ENCODE data around the gene MAFG. TPM values are rescaled to one million over a fixed set of nuclear protein-coding genes. Genes with fewer than 3 reads are reported as not detected.

MAFG gene
- total and polyA plus RNA-seq, 2 donors (not counting 3 experiments of a cell fraction or from before 2014, with no cell fraction given), result 27.6 to 35.0 TPM

DNA sequence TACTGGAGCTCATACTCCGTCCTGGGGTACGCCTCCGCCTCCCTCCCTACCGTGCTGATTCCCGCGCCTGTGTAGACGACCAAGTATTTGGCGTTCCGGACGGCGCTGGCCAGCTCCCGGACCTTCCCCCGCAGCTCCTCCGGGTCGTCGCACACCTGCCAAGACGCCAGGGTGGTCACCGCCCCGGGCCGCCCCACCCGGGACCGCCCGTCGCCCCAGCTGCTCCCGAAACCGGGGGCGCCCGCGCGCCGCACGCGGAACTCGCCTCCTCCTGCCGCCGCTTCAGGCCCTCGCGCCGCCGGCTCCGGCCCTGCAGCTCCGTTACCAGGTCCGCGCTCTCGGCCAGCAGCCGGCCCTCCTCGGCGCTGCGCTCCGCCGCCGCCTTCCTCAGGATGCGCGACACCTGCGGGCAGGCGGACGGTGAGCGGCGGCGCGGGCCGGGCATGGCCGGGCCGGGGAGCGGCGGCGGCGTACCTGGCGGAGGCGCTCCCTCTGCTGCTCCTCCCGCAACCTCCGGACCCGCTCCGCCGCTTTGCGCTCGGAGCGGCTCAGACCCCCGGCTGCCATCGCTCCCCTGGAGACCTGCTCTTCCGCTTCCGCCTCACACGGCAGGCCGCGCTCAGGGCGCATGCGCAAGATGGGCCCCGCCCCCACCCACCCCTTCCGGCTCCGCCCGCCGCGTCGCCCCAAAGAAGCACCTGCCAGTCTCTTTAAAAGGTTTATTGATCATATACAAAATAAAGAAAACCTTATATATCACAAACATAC is 9.8 kb downstream of the MAFG start, which contains the start of gene SIRT7:
SIRT7 (minus strand) TSS at position 612 of the 768 bp plus-strand sequence; CDS start at position 567, 45 bp downstream.
- intact Hi-C loops (cut with micrococcal nuclease), result no loop called here
- Histone ChIP-seq H3K9ac (replicated peaks; ENCODE audit: extremely low read depth, insufficient read depth, low read length) (peak within 1 kb of the TSS; percentile 57), H3K4me1 (ENCODE audit: control insufficient read depth, extremely low read depth, insufficient read depth, low read length) (peaks cover 7% of the 10 kb centered on the region), H3K27me3 (ENCODE audit: control insufficient read depth in 2 of 2, insufficient read depth in 2 of 2, low read length in 2 of 2) (no peaks in the 10 kb centered on the region), H3K9me1 (replicated peaks; ENCODE audit: control insufficient read depth, extremely low read depth, insufficient read depth, low read length) (no peaks in the 10 kb centered on the region), H3K36me3 (ENCODE audit: control insufficient read depth in 2 of 2, extremely low read depth in 1 of 2, insufficient read depth in 2 of 2, low read length in 2 of 2) (peaks cover 7 to 48% of the 10 kb centered on the region in 2 experiments), H3K9me3 (replicated peaks; ENCODE audit: control insufficient read depth, insufficient read depth, low read length) (no peaks in the 10 kb centered on the region), H4K20me1 (replicated peaks; ENCODE audit: control insufficient read depth, extremely low read depth, insufficient read depth, low read length) (no peaks in the 10 kb centered on the region), H3K4me3 (replicated peaks in 1 of 3; ENCODE audit: insufficient read depth in 1 of 3, low read depth in 1 of 3, low read length in 3 of 3) (peak within 1 kb of the TSS; percentile 55 to 81 (median 69)), H3K27ac (ENCODE audit: insufficient read depth, low read depth, low read length) (no peak within 1 kb of the TSS), H3K79me2 (ENCODE audit: control insufficient read depth, insufficient read depth, low read length) (peaks cover 37% of the 10 kb centered on the region), H3K4me2 (ENCODE audit: insufficient read depth, low read length) (peak within 1 kb of the TSS; percentile 74), H2AFZ (ENCODE audit: low read depth, low read length) (peak within 1 kb of the TSS; percentile 4)
- peak; percentile 74 for DNase-seq (ENCODE audit: low read depth, low spot score)
- FAIRE-seq, result peak; percentile 72
- CTCF ChIA-PET, result interaction anchor here (0.9 to 1.3 kb wide), 5 partner anchors 9 to 113 kb away, joined by 3 to 6 read pairs (median 4); no protein-coding TSS in a partner anchor
- no TSS peak for BruUV-seq (replicated peaks)
- POLR2A ChIA-PET, result interaction anchor here (1.0 kb wide), 1 partner anchor 8 kb away, joined by 4 read pairs; no protein-coding TSS in a partner anchor
- no peak for TF ChIP-seq GATA2 (IDR thresholded peaks at IDR 0.05; ENCODE audit: insufficient read depth, insufficient read length, low read depth, low read length)
- TF ChIP-seq CTCF (IDR thresholded peaks at IDR 0.05; ENCODE audit: extremely low read depth in 1 of 2, insufficient read depth in 1 of 2, low read depth in 1 of 2, low read length in 2 of 2), result no peak
- TF ChIP-seq JUN (IDR thresholded peaks at IDR 0.05; ENCODE audit: borderline replicate concordance, insufficient read depth, insufficient read length, low read depth), result no peak
- peak; percentile 58 for TF ChIP-seq POLR2AphosphoS5 (IDR thresholded peaks at IDR 0.05; ENCODE audit: insufficient read depth, low read depth, low read length)
- peak; percentile 54 for TF ChIP-seq POLR2A (IDR thresholded peaks at IDR 0.05; ENCODE audit: low read depth, low read length)
- no peak for TF ChIP-seq MAX (IDR thresholded peaks at IDR 0.05; ENCODE audit: insufficient read depth, insufficient read length)
- TF ChIP-seq FOS (IDR thresholded peaks at IDR 0.05; ENCODE audit: borderline replicate concordance, insufficient read depth, low read length), result no peak
- TF ChIP-seq EZH2 (IDR thresholded peaks at IDR 0.05; ENCODE audit: borderline replicate concordance, low read depth, low read length, severe bottlenecking), result no peak
- TF ChIP-seq MYC (IDR thresholded peaks at IDR 0.05; ENCODE audit: low read depth, low read length), result no peak
- dilution Hi-C loops (cut with MboI; ENCODE audit: extremely low pct_ligation_motif_present, low sequenced_read_pairs), result no loop called here

Measured in endothelial cell of umbilical vein (primary cell).